Activated naive CD4-positive, alpha-beta T cell treated with anti-CD3 and anti-CD28 coated beads, Interleukin-2, amount 50 U/mL, for 72 hours (primary cell): ENCODE measurements around the gene ALPL. TPM values are rescaled to one million over a fixed set of nuclear protein-coding genes. Genes with fewer than 3 reads are reported as not detected.

Experiments used
- ATAC-seq, 2 donors: fragments of 150-1000 bp; cut with Tn5 transposase; 2 replicates each; pipeline ENCODE4 v1.10.0; 2021; ENCODE audit warnings: mild to moderate bottlenecking in 2 of 2, moderate library complexity in 2 of 2
- DNase-seq, 2 donors: peaks; one replicate each; pipeline ENCODE4 v3.0.0; 2021 to 2022; ENCODE audit warnings: low spot score in 2 of 2
- H3K27ac Mint-ChIP-seq, 2 donors: one replicate each; pipeline ENCODE4 v1.8.0; 2022; ENCODE audit warnings: mild to moderate bottlenecking in 2 of 2, mixed read lengths in 2 of 2
- H3K36me3 Mint-ChIP-seq, 2 donors: one replicate each; pipeline ENCODE4 v1.8.0; 2022; ENCODE audit warnings: mixed read lengths in 2 of 2
- H3K9me3 Mint-ChIP-seq, 2 donors: one replicate each; pipeline ENCODE4 v1.8.0; 2022; ENCODE audit warnings: mixed read lengths in 2 of 2
- total RNA-seq, 2 donors: library from RNA; stranded (reverse); gene quantifications; one replicate each; pipeline ENCODE4 v1.2.3, GENCODE V29; 2022

The ALPL gene
- total RNA-seq, 2 donors from 2014 or later, result not detected

DNA sequence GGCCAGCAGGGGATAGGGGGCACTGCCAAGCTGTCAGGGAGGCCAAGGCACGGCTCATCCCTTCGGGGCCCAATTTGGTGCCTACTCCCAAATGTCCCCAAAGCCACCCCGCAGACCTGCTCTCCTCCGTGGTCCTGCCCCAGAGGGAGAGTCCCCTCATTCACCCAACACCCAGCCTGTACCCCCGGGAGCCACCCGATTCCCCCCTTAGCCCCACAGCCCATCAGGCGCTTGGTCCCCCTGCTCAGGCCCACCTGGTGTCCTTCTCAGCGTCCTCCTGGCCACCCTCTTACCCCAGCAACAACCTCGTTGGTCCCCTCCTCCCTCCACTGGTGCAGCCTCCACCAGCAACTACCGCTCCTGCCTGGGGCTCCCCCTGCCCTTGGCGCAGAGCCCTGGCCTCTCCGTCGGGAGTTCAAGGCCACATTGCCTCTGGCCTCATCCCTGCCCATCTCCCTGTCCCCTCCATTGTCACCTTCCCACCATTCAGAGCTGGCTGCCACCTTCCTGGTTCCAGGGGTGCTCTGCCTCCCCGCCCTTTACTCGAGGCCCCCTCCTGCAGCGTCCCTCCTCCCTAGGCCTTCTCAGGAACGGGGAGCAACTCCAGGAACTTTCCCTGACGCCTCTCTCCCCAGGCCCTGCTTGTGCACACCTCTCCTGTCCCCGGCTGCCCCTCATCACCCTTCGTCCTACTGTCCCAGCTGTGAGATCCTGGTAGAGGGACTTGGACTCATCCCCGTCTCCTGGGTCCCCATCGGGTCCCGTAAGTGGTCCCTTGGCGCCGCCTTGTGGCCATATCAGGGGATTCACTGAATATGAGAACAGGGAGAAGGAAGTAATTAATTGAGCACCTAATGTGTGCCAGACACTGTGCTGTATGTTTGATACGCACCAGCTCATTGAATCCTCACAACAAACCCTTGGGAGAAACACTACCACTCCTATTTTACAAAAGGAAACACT, 86.0 kb downstream of the ALPL start:
- no peaks in the 10 kb centered on the region for H3K9me3 Mint-ChIP-seq
- ATAC-seq (peak; percentile 62 to 66), DNase-seq (peak; percentile 63 to 76)
- H3K27ac Mint-ChIP-seq, result peak overlapping the region in 1 of 2 donors; percentile 11
- H3K36me3 Mint-ChIP-seq, result no peaks in the 10 kb centered on the region

DNA sequence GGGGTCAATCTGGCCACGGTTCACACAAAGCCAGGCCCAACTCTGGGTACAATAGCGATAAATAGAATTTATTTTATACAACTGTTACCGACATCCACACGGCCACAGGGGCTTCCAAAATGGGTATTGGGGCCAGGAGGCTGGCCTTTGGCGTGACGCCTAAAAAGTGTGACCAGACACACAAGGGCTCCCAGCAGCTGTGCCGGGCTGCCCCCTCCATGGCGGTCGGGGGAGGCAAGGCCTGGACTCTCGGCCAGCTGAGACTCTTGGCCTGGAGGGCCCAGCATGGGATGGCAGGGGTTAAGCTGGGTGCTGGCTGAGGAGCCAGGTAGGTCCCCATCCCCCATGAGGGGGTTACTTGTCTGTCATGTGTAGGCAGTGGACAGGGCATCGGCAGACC, 87.0 kb downstream of the ALPL start:
- ATAC-seq (no peak), DNase-seq (no peak)
- Mint-ChIP-seq H3K27ac (no peak overlapping the region), H3K36me3 (no peaks in the 10 kb centered on the region), H3K9me3 (no peaks in the 10 kb centered on the region)

DNA sequence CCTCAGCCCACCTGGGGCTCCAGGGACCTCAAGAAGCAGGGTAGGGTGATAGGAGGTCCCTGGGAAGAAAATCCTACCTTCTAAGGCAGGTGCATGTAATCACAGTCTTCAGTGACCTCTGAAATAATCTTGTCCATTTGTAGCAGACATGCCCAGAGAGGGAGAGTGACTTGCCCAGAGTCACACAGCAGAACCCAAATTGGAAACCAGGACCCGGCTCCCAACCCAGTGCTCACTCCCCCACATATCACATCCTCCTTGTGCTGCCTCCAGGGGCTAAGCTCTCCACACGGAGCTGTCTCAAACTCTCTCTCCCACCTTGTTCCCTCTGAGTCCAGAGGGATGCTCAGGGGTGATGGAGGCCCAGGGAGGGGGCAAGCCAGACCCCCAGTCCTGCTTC, 87.4 kb downstream of the ALPL start:
- Mint-ChIP-seq H3K36me3 (no peaks in the 10 kb centered on the region), H3K27ac (no peak overlapping the region), H3K9me3 (no peaks in the 10 kb centered on the region)
- DNase-seq (no peak), ATAC-seq (no peak)

DNA sequence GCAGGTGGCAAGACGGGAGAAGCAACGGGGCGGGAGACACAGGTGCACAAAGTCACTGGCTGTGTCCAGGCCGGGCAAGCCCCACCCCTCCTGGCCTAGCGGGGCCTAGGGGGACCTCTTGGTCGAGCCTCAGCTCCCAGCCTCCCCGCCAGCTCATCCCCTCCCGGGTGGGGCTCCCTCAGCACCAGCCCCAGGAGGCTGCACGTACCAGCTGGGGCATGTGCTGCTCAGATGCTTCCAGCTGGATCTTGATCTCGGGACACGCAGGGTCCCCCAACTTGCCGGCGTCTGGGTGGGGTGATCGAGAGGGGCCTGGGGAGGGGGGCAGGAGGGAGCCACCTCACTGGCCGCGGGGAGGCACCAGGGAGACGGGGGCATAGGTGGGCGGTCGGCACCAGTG, 88.5 kb downstream of the ALPL start:
- DNase-seq (no peak), ATAC-seq (no peak)
- Mint-ChIP-seq H3K9me3 (no peaks in the 10 kb centered on the region), H3K36me3 (no peaks in the 10 kb centered on the region), H3K27ac (no peak overlapping the region)

DNA sequence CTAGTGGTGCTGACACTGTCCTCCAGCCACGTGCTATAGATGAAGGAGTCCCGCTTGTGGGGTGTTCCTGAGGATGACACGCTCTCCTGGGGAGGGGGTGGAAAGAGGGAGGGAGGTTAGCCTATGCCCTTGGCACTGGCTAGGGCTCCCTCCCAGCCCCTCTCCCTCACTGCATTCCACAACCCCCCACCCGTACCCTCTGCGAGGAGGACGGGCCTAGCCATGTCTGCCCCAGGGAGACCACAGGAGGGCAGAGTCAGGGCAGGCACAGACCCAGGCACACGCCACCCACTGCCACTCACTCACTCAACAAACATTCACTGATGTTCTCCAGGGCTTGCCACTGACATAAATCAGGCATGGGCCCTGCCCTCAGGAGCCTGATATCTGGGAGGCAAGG, 89.2 kb downstream of the ALPL start:
- Mint-ChIP-seq H3K36me3 (no peaks in the 10 kb centered on the region), H3K27ac (peak overlapping the region in 1 of 2 donors; percentile 68), H3K9me3 (no peaks in the 10 kb centered on the region)
- DNase-seq (no peak), ATAC-seq (no peak)

DNA sequence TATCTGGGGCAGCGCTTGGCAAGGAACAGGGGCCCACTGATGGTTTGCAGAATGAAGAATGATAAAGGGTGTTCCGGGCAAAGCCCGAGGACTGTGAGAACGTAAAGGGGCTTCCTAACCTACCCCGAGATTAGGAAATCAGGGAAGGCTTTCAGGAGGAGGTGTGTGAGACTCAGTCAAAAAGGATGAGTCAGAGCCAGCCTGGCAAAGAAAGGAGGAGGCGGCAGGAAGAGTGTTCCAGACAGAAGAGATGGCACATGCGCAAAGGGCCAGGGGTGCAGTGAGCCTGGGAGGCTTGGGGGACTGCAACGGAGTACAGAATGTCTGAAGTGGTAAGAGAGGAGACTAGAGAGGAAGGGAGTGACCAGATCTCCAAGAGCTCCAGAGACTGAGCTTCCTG, 89.7 kb downstream of the ALPL start:
- no peaks in the 10 kb centered on the region for H3K9me3 Mint-ChIP-seq
- no peak for ATAC-seq

DNA sequence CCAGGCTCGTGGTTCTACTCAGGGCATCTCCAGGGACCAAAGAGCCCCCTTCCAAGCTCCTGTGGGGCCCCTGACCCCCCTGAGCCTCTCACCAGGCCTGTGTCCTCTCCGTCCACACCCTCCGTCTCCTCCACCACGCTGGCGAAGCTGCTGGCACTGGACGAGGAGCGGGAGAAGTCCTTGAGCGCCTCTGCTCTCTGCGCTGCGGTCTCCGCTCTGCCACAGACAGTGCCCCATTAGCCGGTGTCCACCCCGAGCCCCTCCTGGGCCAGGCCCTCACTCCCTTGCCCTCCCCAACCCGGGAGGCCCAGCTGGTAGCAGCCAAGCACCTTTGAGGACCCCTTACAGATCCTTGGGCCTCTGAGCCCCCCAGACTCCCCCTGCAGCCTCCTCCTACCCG, 90.2 kb downstream of the ALPL start:
- H3K27ac Mint-ChIP-seq, result no peak overlapping the region
- no peaks in the 10 kb centered on the region for H3K36me3 Mint-ChIP-seq
- ATAC-seq (no peak), DNase-seq (no peak)
- no peaks in the 10 kb centered on the region for H3K9me3 Mint-ChIP-seq

More for the DNA sequence above, 89.7 kb downstream of the ALPL start:
- Mint-ChIP-seq H3K36me3 (no peaks in the 10 kb centered on the region), H3K27ac (no peak overlapping the region)
- no peak for DNase-seq

DNA sequence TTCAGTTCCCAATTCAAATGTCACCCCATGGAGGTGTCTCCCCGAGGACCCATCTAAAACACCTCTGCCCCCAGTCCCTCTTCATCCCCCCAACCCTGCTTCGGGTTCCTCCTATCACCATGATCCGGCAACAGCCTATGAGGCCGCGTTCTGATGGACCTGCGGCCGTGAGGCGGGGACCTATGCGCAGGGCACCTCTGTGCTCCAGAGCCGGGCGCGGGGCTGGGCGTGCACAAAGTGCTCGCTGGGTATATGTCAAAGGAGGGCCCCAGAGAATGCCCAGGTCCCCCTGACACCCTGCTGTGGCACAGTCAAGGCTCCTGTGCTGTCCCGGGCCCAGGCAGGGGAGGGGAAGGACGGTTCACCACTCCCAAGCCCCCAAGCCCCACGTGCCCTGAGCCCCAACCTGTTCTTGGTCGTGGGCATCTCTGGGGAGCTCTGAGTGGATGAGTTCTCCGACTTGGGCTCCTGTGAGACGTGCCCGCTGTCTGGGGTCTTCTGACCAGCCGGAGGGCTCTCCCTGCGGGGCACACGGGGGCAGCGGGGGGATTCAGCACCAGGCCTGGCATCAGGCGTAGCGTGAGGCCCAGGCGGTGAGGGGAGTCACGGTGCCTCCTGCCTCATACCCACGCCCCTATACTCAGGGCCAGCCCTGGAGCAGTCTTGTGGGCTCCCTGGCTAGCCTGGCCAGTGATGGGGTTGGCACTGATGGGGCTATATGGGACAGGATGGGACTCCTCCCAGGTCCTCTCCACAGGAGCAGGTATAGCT, 92.2 kb downstream of the ALPL start:
- peak in 1 of 2 donors; percentile 7 for ATAC-seq
- H3K36me3 Mint-ChIP-seq, result no peaks in the 10 kb centered on the region
- H3K9me3 Mint-ChIP-seq, result no peaks in the 10 kb centered on the region
- DNase-seq, result no peak
- no peak overlapping the region for H3K27ac Mint-ChIP-seq

DNA sequence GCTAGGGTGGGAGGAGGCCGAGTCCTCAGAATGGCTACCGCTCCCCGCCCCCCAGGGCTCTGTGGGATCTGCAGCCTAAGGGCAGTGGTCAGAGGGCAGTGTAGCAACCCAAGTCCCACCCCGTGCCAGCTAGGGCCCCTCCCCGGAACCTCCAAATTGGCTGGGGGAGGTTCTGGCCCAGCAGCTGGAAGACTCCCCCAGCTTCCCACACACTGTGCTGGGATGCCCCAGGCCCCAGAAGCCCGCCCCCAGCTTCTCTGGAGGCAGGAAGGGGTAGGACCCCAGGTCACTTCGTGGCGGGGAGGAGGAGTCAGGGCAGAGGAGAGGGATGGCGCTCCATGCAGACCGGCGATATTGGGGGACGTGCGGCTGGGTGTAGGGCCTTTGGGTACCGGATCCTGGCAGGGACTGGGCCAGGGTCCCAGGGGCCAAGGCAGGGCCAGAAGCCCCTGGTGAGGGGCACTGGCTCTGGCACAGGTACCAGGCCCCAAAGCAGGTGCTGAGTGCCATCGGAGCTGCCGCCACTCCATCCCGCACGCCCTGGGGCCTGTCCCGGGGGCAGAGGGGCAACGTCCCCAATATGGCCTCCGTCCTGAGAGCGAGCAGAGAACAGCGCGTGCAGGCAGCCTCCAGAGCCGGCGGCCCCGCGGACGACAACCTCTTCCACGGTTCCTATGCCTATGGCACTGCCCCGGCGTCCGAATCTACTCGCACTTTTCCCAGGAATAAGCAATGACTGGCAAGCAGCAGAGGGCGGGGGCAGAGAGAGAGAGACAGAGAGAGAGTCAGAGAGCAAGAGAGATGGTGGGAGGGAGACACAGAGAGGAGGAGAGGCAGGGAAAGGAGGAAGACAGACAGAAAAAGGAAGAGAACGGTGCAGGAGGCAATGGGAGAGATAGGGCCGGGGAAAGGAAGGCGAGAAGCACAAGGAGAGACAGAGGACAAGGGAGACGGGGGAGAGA, 94.2 kb downstream of the ALPL start:
- Mint-ChIP-seq H3K9me3 (no peaks in the 10 kb centered on the region), H3K36me3 (no peaks in the 10 kb centered on the region), H3K27ac (peak overlapping the region in 1 of 2 donors; percentile 45)
- ATAC-seq (no peak), DNase-seq (no peak)

DNA sequence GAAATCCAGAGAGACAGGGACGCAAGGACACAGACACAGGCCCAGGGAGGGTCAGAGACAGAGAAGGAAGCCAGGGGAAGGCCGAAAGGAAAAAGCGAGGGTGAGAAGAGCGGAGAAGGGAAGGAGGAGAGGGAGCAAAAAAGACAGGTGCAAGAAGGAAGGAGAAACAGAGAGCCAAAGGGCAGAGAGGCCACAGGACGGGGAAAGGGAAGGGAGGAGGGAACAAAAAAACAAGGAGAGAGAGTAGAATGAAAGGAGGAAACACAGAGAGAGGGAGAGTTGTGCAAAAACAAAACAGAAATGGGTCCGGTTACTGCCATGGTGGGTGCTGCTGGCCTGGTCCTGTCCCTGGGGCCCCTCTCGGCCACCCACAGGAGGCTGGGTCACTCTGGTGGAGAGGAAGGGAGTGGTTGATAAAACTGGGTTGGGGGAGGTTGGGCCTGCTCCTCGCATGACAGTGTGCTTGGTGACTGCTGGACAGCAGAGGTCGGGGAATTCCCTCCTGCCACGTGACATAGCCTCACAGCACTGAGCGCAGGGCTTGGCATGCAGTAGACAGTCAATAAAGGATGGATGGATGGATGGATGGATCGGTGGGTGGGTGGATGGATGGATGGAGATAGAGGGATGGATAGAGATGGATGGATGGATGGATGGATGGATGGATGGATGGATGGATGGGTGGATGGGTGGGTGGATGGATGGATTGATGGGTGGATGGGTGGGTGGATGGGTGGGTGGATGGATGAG, 95.2 kb downstream of the ALPL start:
- H3K27ac Mint-ChIP-seq, result peak overlapping the region; percentile 45 to 46

DNA sequence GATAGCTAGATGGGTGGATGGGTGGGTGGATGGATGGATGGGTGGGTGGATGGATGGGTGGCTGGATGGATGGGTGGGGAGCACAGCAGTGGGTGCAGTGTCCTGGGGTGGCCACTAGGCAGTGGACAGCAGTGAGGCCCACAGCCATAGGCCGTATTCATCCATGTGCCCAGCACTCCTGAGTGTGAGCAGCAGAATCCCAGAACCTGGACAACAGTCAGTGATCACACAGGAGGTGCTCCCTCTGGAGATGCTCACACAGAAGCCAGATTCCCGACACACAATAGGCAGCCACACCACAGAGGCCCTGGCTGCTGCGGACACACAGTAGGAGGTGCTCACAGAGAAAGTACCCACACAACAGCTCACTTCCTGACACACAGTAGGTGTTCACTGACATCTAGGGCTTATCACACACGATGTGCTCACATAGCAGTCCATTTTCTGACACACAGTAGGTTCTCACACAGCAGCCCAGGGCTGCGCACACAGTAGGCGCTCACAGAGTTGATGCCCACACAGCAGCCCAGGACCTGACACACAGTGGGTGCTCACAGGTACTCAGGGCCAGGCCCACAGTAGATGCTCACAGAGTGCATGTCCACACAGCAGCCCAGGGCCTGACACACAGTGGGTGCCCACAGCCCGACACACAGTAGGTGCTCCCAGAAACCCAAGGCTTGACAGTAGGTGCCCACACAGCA, 95.9 kb downstream of the ALPL start:
- no peaks in the 10 kb centered on the region for H3K9me3 Mint-ChIP-seq
- no peaks in the 10 kb centered on the region for H3K36me3 Mint-ChIP-seq
- ATAC-seq (no peak), DNase-seq (no peak)
- no peak overlapping the region for H3K27ac Mint-ChIP-seq

More for the DNA sequence above, 95.2 kb downstream of the ALPL start:
- no peak for DNase-seq
- Mint-ChIP-seq H3K36me3 (no peaks in the 10 kb centered on the region), H3K9me3 (no peaks in the 10 kb centered on the region)
- ATAC-seq, result no peak

DNA sequence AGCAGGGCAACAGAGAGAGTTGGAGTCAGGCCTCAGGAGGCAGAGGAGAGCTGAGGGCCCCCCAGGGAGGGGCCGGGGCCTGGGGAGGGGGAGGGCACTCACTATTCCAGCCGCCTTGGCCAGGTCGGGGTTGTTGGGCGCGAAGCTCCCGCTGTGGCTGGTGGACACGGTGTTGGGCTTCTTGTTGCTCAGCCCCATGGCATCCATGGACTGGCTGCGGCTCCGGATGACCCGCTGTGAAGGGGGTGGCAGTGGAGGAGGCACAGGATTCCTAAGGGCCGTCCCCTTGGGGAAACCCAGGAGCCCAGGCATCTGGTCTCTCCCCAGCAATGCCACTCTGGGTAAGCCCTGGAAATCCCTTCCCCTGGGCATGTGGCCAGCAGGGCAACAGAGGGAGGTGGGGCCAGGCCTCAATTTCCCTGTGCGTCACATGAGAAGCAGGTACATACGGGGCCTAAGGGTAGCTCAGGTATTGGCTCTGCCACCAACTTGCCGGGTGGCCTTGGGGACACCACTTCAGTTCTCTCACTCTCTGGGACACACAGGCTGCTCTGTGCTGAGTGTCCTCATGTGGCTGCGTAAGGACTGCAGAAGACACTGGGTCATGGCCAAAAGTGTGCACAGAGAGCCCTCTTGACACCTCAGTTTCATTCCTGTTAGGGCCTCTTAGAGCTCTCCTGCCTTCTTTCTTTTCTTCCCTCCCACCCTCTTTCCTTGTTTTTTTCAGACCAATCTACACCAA, 96.9 kb downstream of the ALPL start:
- no peak for ATAC-seq
- Mint-ChIP-seq H3K27ac (no peak overlapping the region), H3K9me3 (no peaks in the 10 kb centered on the region), H3K36me3 (no peaks in the 10 kb centered on the region)
- no peak for DNase-seq

DNA sequence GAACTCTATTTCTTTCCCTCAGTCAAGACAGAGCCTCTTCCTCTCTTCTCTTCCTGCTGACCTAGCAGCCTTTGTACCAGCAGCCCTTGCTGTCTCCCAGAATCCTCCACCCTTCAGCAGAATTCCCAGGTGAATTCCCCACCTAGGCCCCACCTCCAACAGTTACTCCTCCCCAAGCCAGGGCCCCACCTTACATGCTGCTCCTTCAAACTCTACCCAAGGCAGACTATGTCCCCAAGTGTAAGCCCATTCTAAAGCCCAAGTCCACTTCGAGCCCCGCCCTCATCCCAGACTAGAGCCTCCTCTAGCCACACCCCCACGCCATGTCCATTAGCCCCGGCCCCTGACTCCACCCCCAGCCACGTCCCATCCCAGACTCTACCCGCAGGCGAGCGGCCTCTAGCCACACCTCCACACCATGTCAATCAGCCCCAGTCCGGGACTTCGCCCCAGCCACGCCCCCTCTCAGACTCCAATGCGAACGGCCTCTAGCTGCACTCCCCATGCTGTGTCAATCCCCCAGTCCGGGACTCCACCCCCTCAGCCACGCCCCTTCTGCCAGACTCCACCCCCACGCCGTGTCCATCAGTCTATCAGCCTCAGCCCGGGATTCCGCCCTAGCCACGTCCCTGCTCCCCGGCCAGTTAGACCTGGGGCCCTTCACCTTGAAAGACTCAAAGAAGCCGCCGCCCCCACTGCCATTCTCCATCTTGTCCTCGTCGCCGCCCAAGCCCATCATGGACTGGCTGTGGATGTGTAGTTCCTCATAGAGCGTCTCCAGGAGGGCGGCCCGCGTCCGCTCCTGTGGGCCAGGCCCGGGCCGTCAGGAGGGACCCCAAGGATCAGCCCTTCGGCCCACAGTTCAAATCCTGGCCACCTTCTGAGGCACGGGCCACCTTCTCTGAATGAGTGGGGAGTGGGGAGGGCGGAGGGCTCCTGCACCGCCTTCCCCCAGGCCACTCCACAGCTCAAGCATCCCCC, 98.6 kb downstream of the ALPL start:
- H3K36me3 Mint-ChIP-seq, result no peaks in the 10 kb centered on the region
- no peaks in the 10 kb centered on the region for H3K9me3 Mint-ChIP-seq
- no peak overlapping the region for H3K27ac Mint-ChIP-seq
- DNase-seq (peak in 1 of 2 donors; percentile 65), ATAC-seq (peak; percentile 72 to 93)

DNA sequence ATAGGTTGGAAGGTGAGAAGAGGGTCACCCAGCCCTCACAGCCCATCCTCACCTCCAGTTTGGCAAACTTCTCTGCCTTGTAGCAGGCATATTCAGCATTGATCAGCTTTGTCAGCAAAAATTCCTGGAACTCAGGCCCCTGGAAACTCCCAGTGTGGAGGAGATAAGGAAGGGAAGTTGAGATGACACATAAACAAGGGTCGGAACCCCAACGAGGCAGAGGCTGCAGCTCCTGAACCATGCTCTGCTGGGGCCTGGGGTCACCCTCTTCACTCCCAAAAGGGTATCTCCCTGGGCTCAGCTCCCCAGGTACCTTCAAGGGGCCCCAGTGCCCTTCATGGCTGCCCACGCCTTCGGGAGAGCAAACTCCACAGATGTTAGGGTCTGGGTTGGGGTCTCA, 99.6 kb downstream of the ALPL start:
- no peak for DNase-seq
- H3K9me3 Mint-ChIP-seq, result no peaks in the 10 kb centered on the region
- no peaks in the 10 kb centered on the region for H3K36me3 Mint-ChIP-seq
- H3K27ac Mint-ChIP-seq, result no peak overlapping the region
- no peak for ATAC-seq
